IPS-18a (cell line): ENCODE results near the gene DNAJC5G.
"Not testable (repeated sequence)": the region's sequence is repeated elsewhere in the genome, so short reads cannot be mapped to it uniquely, and the experiment has no call there.

Experiments used
- H3K27ac ChIP-seq: one replicate; pipeline ENCODE4 v1.5.1; 2013; ENCODE audit warnings: low read length
- H3K27me3 ChIP-seq: one replicate; pipeline ENCODE4 v1.6.1; 2013; ENCODE audit warnings: mild to moderate bottlenecking, low read length; ENCODE audit not compliant: control insufficient read depth, insufficient read depth
- H3K36me3 ChIP-seq: one replicate; pipeline ENCODE4 v1.6.1; 2013; ENCODE audit warnings: low read depth, low read length; ENCODE audit not compliant: control insufficient read depth
- H3K4me1 ChIP-seq: one replicate; pipeline ENCODE4 v1.6.1; 2013; ENCODE audit warnings: low read depth, low read length; ENCODE audit not compliant: control insufficient read depth
- H3K4me3 ChIP-seq: one replicate; pipeline ENCODE4 v1.5.1; 2013; ENCODE audit warnings: low read length
- H3K9ac ChIP-seq: one replicate; pipeline ENCODE4 v1.6.1; 2013; ENCODE audit warnings: mild to moderate bottlenecking, low read length, moderate library complexity
- H3K9me3 ChIP-seq: one replicate; pipeline ENCODE4 v1.6.1; 2013; ENCODE audit warnings: low read depth, low read length; ENCODE audit not compliant: control insufficient read depth

The DNAJC5G gene

GRCh38 chr2:27256855-27257454 is 18.3 kb upstream of the DNAJC5G start:
- H3K27ac ChIP-seq: no peak overlapping the region
- H3K9ac ChIP-seq: no peak overlapping the region
- no peaks in the 10 kb centered on the region for H3K9me3 ChIP-seq
- H3K4me1 ChIP-seq: peaks cover 5% of the 10 kb centered on the region
- peaks cover 26% of the 10 kb centered on the region for H3K27me3 ChIP-seq
- no peak overlapping the region for H3K4me3 ChIP-seq
- no peaks in the 10 kb centered on the region for H3K36me3 ChIP-seq

DNA sequence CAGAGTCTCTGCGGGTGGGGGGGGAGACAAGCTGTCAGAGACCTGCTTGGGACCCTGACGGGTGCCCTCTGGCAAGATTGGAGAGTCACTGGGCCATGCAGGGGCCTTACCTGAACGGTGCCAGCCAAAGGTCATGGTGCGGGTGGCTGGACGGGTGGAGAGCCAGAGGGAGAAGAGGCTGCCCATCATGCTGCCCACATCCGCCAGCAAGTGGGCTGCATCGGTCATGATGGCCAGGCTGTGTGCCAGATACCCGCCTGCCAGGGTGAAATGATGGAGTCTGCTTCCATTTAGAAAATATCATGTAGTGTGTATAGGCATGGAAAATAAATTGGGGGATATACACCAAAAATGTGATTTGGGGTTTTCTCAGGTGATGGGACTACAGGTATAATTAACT is 17.2 kb upstream of the DNAJC5G start:
- Histone ChIP-seq H3K27ac (no peak overlapping the region), H3K4me1 (peaks cover 5% of the 10 kb centered on the region), H3K4me3 (no peak overlapping the region), H3K27me3 (peaks cover 37% of the 10 kb centered on the region), H3K9me3 (no peaks in the 10 kb centered on the region), H3K9ac (no peak overlapping the region), H3K36me3 (no peaks in the 10 kb centered on the region)

- peaks cover 70% of the 10 kb centered on the region for H3K27me3 ChIP-seq
- peak overlapping the region; percentile 9 for H3K9ac ChIP-seq
- no peaks in the 10 kb centered on the region for H3K36me3 ChIP-seq
These were observed 13.8 kb upstream of the DNAJC5G start for GRCh38 chr2:27261241-27261925.

GRCh38 chr2:27261926-27262298 is 13.3 kb upstream of the DNAJC5G start:
- peak overlapping the region; percentile 9 for H3K9ac ChIP-seq
- H3K9me3 ChIP-seq: no peaks in the 10 kb centered on the region
- H3K36me3 ChIP-seq: no peaks in the 10 kb centered on the region
- peaks cover 11% of the 10 kb centered on the region for H3K4me1 ChIP-seq
- peaks cover 75% of the 10 kb centered on the region for H3K27me3 ChIP-seq
- peak overlapping the region; percentile 65 for H3K4me3 ChIP-seq
- H3K27ac ChIP-seq: no peak overlapping the region

More at GRCh38 chr2:27261241-27261925, 13.8 kb upstream of the DNAJC5G start:
- Histone ChIP-seq H3K4me3 (peak overlapping the region; percentile 65), H3K9me3 (no peaks in the 10 kb centered on the region), H3K4me1 (peaks cover 11% of the 10 kb centered on the region), H3K27ac (no peak overlapping the region)

DNA sequence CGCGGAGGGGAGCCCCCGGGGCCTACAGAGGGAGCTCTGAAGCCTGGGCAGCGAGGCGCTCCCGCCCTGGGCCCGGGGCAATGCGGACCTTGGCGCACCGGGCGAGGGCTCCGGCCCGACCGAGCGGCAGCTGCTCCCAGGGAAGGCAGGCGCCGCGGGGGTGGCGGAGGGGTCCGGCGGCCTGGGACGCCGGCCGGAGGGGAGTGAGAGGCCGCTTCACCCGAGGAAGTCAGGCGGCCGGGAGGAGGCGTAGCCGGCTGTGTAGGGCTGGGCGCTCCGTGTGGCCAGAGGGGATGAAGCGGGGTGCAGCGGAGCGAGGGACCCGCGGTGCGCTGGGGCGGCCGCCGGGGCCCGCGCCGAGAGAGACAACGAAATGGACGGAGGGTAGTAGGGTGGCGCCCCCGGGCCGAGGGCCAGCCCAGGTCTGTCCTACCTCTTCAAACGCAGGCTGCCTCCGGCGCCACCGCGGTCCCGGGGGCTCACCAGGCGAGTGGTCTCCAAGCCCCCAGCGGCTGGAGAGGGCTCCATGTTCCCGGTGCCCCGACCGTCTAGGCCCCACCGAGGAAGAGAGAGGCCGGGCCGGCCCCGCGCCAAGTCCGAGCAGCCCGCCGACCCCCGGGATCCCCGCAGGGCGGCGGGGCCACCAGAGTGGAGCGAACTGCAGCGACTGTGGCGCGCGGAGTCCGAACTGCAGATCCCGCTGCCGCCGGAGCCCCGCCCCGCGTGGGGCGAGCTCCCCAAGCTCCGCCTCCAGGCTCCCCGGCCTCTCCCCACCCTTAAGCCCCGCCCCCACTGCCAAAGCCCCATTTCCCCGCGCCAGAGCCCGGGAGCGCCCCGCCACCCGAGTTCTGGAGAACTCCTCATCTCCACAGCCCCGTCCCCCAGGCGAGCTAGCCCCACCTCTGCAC is 12.6 kb upstream of the DNAJC5G start, which contains the start of gene SLC30A3:
SLC30A3 (minus strand) TSS at position 669 of the 908 bp plus-strand sequence; CDS start at position 528, 141 bp downstream.
- peaks cover 11% of the 10 kb centered on the region for H3K4me1 ChIP-seq
- H3K4me3 ChIP-seq: peak within 1 kb of the TSS; percentile 65
- H3K9me3 ChIP-seq: no peaks in the 10 kb centered on the region
- no peak within 1 kb of the TSS for H3K27ac ChIP-seq
- peaks cover 80% of the 10 kb centered on the region for H3K27me3 ChIP-seq
- no peaks in the 10 kb centered on the region for H3K36me3 ChIP-seq
- H3K9ac ChIP-seq: peak within 1 kb of the TSS; percentile 9

GRCh38 chr2:27263287-27264252 is 11.7 kb upstream of the DNAJC5G start:
- H3K9me3 ChIP-seq: no peaks in the 10 kb centered on the region
- H3K27me3 ChIP-seq: peaks cover 80% of the 10 kb centered on the region
- H3K4me1 ChIP-seq: peaks cover 11% of the 10 kb centered on the region
- H3K4me3 ChIP-seq: peak overlapping the region; percentile 65
- H3K36me3 ChIP-seq: no peaks in the 10 kb centered on the region
- H3K27ac ChIP-seq: no peak overlapping the region
- no peak overlapping the region for H3K9ac ChIP-seq

DNA sequence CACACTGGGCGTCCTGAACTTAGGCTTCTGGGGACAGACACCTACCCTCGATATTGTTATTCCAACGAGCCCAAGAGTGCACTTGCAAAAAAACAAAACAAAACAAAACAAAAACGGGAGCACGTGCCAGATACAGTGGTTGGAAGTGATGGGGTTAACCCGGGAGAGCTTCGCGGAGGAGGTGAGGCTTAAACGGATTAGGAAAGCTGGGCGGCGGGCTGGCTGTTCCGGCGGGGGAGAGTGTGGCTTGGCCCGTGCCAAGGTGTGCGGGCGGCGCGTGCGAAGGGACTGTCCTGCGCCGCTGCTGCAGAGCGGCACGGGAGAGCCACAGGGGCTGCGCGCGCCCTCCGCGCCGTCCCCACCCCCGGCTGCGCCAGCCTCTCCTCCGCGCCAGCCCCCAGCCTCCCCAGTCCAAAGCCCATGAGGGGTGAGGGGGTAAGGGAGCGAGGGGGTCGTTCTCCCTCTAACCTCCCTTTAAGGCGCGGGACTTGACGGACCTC is 10.9 kb upstream of the DNAJC5G start:
- H3K27me3 ChIP-seq: peaks cover 80% of the 10 kb centered on the region
- peak overlapping the region; percentile 65 for H3K4me3 ChIP-seq
- H3K36me3 ChIP-seq: no peaks in the 10 kb centered on the region
- H3K9me3 ChIP-seq: no peaks in the 10 kb centered on the region
- peak overlapping the region; percentile 55 for H3K9ac ChIP-seq
- H3K27ac ChIP-seq: no peak overlapping the region
- H3K4me1 ChIP-seq: peaks cover 11% of the 10 kb centered on the region

DNA sequence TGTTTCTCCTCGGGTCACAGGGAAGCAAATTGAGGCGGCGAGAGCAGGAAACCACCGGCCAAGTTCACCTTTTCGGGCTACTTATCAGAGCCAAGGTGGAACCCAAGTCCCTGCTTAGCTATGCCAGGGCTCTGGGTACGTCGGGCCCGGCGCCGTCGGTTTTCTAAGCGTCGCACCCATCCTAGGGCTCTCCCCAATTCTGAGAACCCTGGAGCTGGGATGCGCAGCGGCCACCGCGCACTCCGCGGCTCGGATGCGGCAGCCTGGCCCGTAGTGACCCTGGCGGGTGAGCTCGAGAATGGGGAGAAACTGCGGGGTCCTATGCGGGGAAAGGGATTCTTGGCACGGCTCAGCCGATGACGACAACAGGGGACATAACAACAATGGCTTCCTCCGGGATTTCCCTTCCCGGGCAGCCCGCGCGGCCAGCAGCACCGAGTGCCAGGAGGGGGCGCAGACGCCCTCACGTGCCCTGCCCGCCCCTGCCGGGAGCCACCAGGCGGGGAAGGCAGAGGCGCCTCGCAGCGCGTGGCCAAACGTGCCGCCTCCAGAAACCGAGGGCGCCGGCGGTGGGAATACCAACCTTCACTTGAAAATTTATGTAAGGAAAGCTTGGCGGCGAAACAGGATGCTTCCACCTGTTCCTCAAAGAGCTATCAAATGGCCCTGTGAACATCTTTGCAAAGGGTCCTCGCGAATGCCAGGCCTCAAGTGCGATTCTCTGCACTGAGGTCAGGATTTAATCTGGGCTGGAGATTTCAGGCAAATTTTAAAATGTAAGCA is 10.3 kb upstream of the DNAJC5G start:
- peak overlapping the region; percentile 65 for H3K4me3 ChIP-seq
- H3K4me1 ChIP-seq: peaks cover 11% of the 10 kb centered on the region
- H3K9ac ChIP-seq: peak overlapping the region; percentile 55
- no peaks in the 10 kb centered on the region for H3K9me3 ChIP-seq
- H3K27me3 ChIP-seq: peaks cover 75% of the 10 kb centered on the region
- no peak overlapping the region for H3K27ac ChIP-seq
- no peaks in the 10 kb centered on the region for H3K36me3 ChIP-seq

DNA sequence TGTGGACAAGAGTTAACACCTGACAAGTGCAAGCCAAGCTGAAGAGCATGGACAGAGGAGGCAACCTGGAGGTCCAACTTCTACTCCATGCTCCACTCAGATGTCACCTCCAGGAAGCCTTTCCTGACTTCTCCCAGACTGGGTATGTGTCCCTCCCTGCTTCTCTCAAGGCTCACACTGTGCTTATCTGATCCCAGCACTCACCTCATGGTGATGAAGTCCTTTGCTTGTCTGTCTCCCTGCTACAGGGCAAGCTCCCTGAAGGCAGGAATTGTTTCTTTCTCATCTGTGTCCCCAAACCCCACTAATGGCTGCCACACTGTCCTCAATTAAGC is 9.7 kb upstream of the DNAJC5G start:
- H3K4me3 ChIP-seq: peak overlapping the region; percentile 65
- no peak overlapping the region for H3K9ac ChIP-seq
- peaks cover 11% of the 10 kb centered on the region for H3K4me1 ChIP-seq
- H3K36me3 ChIP-seq: no peaks in the 10 kb centered on the region
- H3K9me3 ChIP-seq: no peaks in the 10 kb centered on the region
- H3K27me3 ChIP-seq: peaks cover 69% of the 10 kb centered on the region
- no peak overlapping the region for H3K27ac ChIP-seq

DNA sequence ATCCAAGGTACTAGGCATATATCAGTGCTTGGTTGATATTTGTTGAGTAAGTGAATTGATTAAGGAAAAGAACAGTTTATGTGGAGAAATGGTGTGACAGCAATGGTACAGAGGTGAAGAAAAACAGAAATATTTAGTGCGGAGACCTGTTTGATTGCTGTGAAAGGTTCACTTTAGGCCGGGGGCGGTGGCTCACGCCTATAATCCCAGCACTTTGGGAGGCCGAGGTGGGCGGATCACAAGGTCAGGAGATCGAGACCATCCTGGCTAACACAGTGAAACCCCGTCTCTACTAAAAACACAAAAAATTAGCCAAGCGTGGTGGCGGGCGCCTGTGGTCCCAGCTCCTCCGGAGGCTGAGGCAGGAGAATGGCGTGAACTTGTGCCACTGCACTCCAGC is 6.9 kb upstream of the DNAJC5G start:
- not testable (repeated sequence) for H3K36me3 ChIP-seq, H3K27ac ChIP-seq, H3K4me1 ChIP-seq, H3K4me3 ChIP-seq, H3K9me3 ChIP-seq, H3K9ac ChIP-seq
- H3K27me3 ChIP-seq: peaks cover 41% of the 10 kb centered on the region
